CD4-positive, alpha-beta T cell treated with Interleukin-21 for 1 hour (primary cell): ENCODE results near the gene CASQ1.

ENCODE experiments used
- DNase-seq: peaks from one replicate; pipeline ENCODE4 v3.0.0-alpha.2; 2020

CASQ1 gene

DNA sequence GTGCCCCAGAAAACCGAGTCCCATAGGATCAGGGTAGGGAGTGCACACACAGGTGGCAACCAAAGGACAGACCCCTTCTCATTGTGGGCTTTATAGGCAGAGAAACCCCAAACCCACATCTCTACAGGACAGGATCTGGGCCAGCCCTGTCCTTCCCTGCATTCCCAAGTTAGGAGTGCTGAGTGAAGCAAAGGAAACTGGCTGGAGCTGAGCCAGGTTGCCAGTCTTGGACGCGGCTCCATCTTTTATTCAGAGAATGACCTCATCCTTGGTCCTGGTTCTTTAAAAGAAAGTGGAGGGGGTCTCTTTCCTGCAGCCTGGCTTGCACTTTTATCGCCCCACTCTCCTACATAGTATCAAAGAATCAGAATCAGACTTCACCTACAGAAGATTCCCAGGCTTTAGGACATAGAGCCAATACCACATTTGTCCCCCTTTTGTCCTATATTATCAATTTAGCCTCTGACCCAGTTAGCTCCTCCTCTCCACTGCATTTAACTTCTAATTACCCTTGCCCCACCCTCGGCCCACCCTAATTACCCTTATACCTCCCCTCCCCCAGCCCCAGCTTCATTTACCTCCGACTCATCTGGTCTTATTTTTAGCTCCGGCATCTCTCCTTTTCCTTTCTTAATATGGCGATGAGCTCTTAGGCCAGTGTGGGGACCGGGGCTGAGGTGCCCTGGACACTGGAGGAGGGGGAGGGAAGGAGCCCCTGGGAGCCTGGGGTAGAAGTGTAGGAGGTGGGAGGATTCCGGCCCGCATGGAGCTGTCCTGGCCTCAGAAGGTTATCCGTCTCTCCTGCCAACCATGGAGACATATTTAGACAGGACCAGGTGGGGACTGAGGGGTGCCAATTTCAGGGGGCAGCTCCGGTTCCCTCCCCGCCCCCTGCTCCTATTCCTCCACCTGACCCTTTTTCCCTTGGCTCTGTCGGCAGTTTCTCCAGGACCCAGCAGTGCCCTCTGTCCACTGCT, at the start of gene CASQ1:
CASQ1 (plus strand) TSS at position 927 of the 977 bp plus-strand sequence. CDS start 177 bp downstream, outside the sequence.
- DNase-seq: no peak

- no peak for DNase-seq
Observed at GRCh38 chr1:160143695-160144094, 46.7 kb upstream of the CASQ1 start.

DNA sequence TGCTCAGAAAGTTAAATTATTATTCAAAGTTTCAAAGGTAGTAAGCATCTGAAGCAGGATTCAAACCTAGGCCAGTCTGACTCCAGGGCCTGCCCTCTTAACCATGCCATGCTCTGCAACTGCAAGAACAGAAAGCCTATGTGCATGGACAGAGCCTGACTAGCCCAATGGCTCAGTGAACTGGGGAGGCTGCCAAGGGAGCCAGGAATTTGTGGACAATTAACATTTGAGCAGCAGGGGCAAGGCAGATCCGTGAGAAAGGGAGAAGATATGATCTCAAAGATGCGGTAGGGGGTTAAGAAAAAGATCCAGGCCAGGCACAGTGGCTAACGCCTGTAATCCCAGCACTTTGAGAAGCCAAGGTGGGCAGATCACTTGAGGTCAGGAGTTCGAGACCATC, 45.5 kb upstream of the CASQ1 start:
- DNase-seq: no peak

DNA sequence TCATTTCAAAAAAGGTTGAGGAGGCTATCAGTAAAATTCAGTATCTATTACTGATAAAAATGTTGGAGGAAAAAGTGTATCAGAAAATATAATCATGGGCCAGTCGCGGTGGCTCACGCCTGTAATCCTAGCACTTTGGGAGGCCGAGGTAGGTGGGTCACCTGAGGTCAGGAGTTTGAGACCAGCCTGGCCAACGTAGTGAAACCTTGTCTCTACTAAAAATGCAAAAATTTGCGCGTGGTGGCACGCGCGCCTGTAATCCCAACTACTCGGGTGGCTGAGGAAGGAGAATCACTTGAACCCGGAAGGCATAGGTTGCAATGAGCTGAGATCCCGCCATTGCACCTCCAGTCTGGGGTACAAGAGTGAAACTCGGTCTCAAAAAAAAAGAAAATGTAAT, 44.3 kb upstream of the CASQ1 start:
- no peak for DNase-seq

DNA sequence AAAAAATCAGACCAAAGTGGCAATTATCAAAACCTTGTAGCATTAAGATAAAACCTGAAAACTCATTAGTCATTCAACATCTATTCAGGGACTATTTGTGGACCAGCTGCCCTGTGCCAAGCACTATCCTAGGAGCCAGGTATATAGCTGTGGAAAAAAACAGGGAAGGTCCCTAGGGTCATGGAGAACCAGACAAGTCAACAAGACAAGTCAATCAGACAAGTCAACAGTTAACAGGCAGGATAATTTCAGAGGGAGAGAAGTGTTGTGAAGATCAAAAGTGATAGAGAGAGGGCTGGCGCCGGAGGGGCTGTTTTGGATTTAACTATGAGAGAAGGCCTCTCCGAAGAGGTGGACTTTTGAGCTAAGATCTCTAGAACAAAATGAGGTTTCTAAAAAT, 42.3 kb upstream of the CASQ1 start:
- no peak for DNase-seq

DNA sequence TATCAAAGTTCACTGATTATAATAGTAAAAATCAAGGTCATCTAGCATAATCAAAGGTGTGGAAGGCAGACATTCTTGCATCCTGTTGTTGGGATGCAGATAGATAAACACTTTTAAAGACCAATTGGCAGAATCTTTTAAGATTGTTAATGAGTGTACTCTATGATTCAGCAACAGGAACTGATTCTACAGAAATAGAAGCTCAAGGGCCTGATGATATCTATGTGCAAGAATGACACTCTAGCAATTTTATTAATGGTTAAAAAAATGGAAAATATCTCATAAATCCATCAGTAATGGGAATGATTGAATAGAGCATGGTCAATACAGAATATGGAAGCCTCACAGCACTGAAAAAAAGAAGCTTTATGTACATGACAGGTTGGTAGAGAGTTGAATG, 41.1 kb upstream of the CASQ1 start:
- DNase-seq: no peak

GRCh38 chr1:160149716-160150115, 40.7 kb upstream of the CASQ1 start:
- no peak for DNase-seq

DNA sequence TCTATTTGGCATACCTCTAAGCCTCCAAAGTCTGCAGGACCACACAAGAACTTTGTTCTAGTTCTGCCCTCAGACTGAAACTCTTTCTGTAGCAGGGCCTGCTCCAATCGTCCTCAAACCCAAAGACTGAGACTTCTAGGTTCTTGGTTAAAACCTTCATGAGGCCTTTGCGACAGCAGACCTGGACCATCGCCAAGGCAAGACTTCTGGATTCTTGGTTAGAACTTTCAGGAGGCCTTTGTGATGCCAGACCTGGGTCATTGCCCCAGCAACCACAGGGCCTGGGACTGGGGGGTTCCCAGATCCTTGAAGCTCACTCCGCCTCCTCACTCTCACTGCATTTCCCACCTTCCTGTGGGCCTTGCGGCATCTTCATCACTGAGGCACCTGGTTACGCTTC, 39.1 kb upstream of the CASQ1 start, which contains the start of gene ATP1A4:
ATP1A4 (plus strand) TSS at position 301 of the 400 bp plus-strand sequence. CDS start 438 bp downstream, outside the sequence.
- no peak for DNase-seq

- DNase-seq: no peak
Observed at GRCh38 chr1:160154790-160155189, 35.6 kb upstream of the CASQ1 start.

GRCh38 chr1:160156361-160156760, 34.0 kb upstream of the CASQ1 start:
- DNase-seq: no peak

- DNase-seq: no peak
Observed at GRCh38 chr1:160157174-160157573, 33.2 kb upstream of the CASQ1 start.

GRCh38 chr1:160158031-160158430, 32.3 kb upstream of the CASQ1 start:
- DNase-seq: no peak

- DNase-seq: no peak
Observed at GRCh38 chr1:160158534-160158933, 31.8 kb upstream of the CASQ1 start.

GRCh38 chr1:160159846-160160245, 30.5 kb upstream of the CASQ1 start:
- no peak for DNase-seq

- no peak for DNase-seq
Observed at GRCh38 chr1:160161965-160162705, 28.2 kb upstream of the CASQ1 start.

DNA sequence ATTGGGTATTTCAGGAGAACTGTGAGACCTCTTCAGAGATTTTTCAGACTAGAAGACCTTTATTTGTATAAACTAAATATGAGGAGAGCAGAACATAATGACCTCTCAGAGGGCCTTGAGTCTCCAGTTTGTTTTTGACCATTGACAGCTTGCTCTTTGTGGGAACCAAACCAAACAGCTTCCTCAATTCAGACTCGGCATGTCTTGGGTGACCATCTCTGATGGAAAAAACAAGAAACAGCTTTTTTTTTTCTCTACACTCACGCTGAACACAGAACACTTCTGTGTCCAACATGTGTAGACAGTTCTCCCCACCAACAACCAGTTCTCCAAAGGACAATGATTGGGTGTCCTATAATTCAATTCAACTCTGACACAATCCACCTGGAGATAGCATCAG, 27.4 kb upstream of the CASQ1 start:
- DNase-seq: no peak

- no peak for DNase-seq
Observed at GRCh38 chr1:160163615-160164014, 26.8 kb upstream of the CASQ1 start.

DNA sequence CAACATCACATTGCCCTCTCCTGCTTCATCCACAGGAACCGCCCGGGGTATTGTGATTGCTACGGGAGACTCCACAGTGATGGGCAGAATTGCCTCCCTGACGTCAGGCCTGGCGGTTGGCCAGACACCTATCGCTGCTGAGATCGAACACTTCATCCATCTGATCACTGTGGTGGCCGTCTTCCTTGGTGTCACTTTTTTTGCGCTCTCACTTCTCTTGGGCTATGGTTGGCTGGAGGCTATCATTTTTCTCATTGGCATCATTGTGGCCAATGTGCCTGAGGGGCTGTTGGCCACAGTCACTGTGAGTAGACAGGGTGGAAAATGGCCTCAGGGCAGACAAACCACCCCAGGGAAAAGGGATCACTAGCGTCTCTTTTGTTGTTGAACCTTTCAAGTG, 26.3 kb upstream of the CASQ1 start:
- DNase-seq: no peak

DNA sequence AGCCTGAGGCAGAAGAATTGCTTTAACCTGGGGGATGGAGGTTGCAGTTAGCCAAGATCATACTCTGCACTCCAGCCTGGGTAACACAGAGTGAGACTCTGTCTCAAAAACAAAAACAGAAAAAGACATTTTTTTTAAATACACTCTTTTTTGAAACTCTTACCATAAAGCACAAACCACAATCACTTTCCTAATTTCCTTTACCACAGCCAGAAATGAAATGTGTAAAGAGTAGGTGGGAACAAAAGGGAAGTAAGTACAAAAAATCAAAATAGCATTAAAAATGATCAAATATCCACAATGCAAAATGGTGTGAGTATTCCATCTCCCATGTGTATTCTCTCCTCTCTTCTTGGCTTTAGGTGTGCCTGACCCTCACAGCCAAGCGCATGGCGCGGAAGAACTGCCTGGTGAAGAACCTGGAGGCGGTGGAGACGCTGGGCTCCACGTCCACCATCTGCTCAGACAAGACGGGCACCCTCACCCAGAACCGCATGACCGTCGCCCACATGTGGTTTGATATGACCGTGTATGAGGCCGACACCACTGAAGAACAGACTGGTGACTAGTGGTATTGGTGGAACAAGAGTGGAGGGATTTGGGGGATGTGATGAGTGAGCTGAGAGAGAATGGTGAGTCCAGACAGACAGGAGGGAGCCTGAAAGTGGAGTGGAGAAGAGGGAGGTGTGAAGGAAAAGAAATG, 24.1 kb upstream of the CASQ1 start:
- no peak for DNase-seq

- no peak for DNase-seq
Observed at GRCh38 chr1:160167056-160167455, 23.3 kb upstream of the CASQ1 start.

DNA sequence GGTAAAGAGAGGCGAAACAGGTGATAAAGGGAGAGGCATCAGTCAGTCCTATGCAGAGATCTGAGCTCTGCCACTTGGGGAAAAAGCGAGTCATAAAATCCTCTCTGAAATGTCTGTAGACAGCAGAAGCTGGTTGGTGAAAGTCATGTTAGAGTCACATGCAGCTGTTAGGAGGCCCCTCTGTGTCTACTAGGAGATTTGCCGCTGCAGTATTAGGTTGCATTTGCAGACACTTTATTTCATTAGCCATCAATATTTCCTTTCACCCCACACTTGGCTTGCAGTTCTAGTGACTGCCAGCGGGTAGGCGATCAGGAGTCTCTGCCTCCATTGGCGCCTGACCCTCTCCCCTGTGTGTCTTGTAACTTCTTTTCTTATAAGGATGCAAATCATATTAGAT, 22.8 kb upstream of the CASQ1 start:
- no peak for DNase-seq

DNA sequence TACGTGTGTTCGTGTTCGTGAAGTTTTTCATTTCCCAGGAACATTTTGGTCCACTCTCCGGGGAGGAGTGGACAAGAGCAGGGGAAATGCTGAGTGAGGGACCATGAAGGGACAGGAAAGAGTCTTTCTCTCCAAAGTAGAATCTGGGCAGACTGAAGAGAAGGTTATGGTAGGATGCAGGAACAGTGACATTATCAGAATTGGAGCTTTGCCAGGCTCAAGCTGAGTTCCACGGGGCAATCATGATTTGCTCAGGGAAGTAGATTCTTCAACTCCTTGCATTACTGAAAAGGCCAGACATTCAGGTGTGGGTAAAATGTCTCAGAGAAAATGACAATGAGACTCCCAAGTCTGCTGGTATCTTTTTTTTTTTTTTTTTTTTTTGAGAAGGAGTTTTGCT, 22.4 kb upstream of the CASQ1 start:
- no peak for DNase-seq
